K562 (cell line): ENCODE data around the gene HADH. TPM values are rescaled to one million over a fixed set of nuclear protein-coding genes. Genes with fewer than 3 reads are reported as not detected.

Source experiments
- ATAC-seq: fragments of 200-7000 bp; cut with Tn5 transposase; 3 replicates; pipeline ENCODE4 v1.9.1; 2020; ENCODE audit warnings: moderate library complexity
- BruUV-seq: library from RNA; stranded (reverse); fragments of 400-500 nt; replicated peaks from 2 replicates; lab custom pipeline; 2021; lab: Mats Ljungman, UMichigan
- CTCF ChIA-PET: fragments of 300-600 bp; formaldehyde crosslinking; extraction: SDS; loops from one replicate; lab custom pipeline; 2021; ENCODE audit warnings: low intra/inter-chr PET ratio; lab: Yijun Ruan, JAX
- POLR2A ChIA-PET: fragments of 300-600, 350-650 bp; sonication (Branson Sonifier 250); formaldehyde crosslinking; extraction: SDS; loops from one replicate; lab custom pipeline; 2021; ENCODE audit warnings: antibody characterized with exemption, inconsistent platforms; lab: Yijun Ruan, JAX
- DNase-seq, 4 experiments: peaks; one replicate each; pipeline versions ENCODE4 v3.0.0 to v3.0.0-alpha.2; 2011 to 2018; ENCODE audit warnings: low spot score in 3 of 4, mixed read lengths in 3 of 4; ENCODE audit errors: extremely low read depth in 1 of 4
- FAIRE-seq: peaks from 2 replicates; lab custom pipeline; 2011; peaks lifted over from hg19 to GRCh38; lab: Jason Lieb, UNC
- H2AFZ ChIP-seq: 2 replicates; pipeline ENCODE4 v1.6.0; 2011; ENCODE audit warnings: low read depth, low read length, control low read depth, inconsistent platforms
- H3K27ac ChIP-seq: fragments of 200-600 bp; 3 replicates; pipeline ENCODE4 v1.8.0; 2011; ENCODE audit warnings: low read depth, mild to moderate bottlenecking, control low read depth, inconsistent platforms, low read length, moderate library complexity, mixed read lengths; ENCODE audit errors: extremely low read depth
- H3K27me3 ChIP-seq, 2 experiments: fragments of 300-600 bp in 1 of 2; 2 replicates in 1 of 2; 3 replicates in 1 of 2; pipeline versions ENCODE4 v1.6.0 to v1.8.0; 2011; ENCODE audit warnings: inconsistent platforms in 2 of 2, low read length in 2 of 2, mild to moderate bottlenecking in 1 of 2, mixed read lengths in 1 of 2, moderate library complexity in 1 of 2; ENCODE audit not compliant: control insufficient read depth in 2 of 2, insufficient read depth in 2 of 2
- H3K36me3 ChIP-seq: fragments of 300-600 bp; 3 replicates; pipeline ENCODE4 v1.8.0; 2011; ENCODE audit warnings: mild to moderate bottlenecking, low read length, inconsistent platforms; ENCODE audit not compliant: control insufficient read depth, insufficient read depth
- H3K4me1 ChIP-seq, 2 experiments: fragments of 200-600 bp in 1 of 2; replicated peaks in 1 of 2; 2 replicates in 1 of 2; 3 replicates in 1 of 2; pipeline versions ENCODE4 v1.5.1 to v1.8.0; 2011; ENCODE audit warnings: inconsistent platforms in 2 of 2, low read length in 2 of 2, mild to moderate bottlenecking in 1 of 2, mixed read lengths in 1 of 2, moderate library complexity in 1 of 2; ENCODE audit not compliant: control insufficient read depth in 2 of 2, insufficient read depth in 2 of 2
- H3K4me2 ChIP-seq: 2 replicates; pipeline ENCODE4 v1.6.1; 2011; ENCODE audit warnings: low read length, control low read depth, inconsistent platforms, mixed read lengths; ENCODE audit not compliant: insufficient read depth
- H3K4me3 ChIP-seq: fragments of 200-600 bp; sonication (generic), shearing (Covaris generic); 2 replicates; pipeline ENCODE4 v1.5.1; 2016; ENCODE audit warnings: control low read depth, inconsistent platforms
- H3K79me2 ChIP-seq: fragments of 200-600 bp; 3 replicates; pipeline ENCODE4 v1.8.0; 2011; ENCODE audit warnings: low read length, inconsistent platforms; ENCODE audit not compliant: control insufficient read depth, insufficient read depth
- H3K9ac ChIP-seq, 2 experiments: 2 replicates each; pipeline versions ENCODE4 v1.6.0 to v1.6.1; 2011; ENCODE audit warnings: low read depth in 2 of 2, low read length in 2 of 2, control low read depth in 1 of 2, inconsistent platforms in 1 of 2, mild to moderate bottlenecking in 1 of 2, mixed read lengths in 1 of 2; ENCODE audit not compliant: insufficient read depth in 1 of 2
- H3K9me1 ChIP-seq: one replicate; pipeline ENCODE4 v1.6.0; 2011; ENCODE audit warnings: inconsistent platforms, mild to moderate bottlenecking, low read length, moderate library complexity; ENCODE audit not compliant: control insufficient read depth, insufficient read depth
- H3K9me3 ChIP-seq: replicated peaks from 2 replicates; pipeline ENCODE4 v1.5.1; 2011; ENCODE audit warnings: low read depth, low read length, inconsistent platforms; ENCODE audit not compliant: control insufficient read depth, insufficient read depth
- H4K20me1 ChIP-seq: replicated peaks from 2 replicates; pipeline ENCODE4 v1.6.1; 2011; ENCODE audit warnings: low read length, inconsistent platforms, mixed read lengths; ENCODE audit not compliant: control insufficient read depth, insufficient read depth
- SUPT5H ChIP-seq: fragments of 450-650 bp; IDR thresholded peaks from 2 replicates; pipeline ENCODE4 v1.6.1; 2016
- ZHX1 ChIP-seq: fragments of 150-350 bp; conservative IDR thresholded peaks from 2 replicates; pipeline ENCODE4 v1.6.1; 2014; ENCODE audit warnings: low read length
- ZNF584 ChIP-seq: fragments of 200-800 bp; sonication (Bioruptor generic); IDR thresholded peaks from 2 replicates; pipeline ENCODE4 v1.6.1; 2016; ENCODE audit warnings: low read depth, mild to moderate bottlenecking, missing genetic modification characterization, missing compliant biosample characterization
- ZNF717 ChIP-seq: fragments of 250-450 bp; sonication (Bioruptor Pico); IDR thresholded peaks from 2 replicates; pipeline ENCODE4 v1.5.0; 2021
- WGBS: fragments of 100-300 bp; shearing (Covaris generic); methylation state at CpG from one replicate; pipeline ENCODE4 v1.1.6; 2016; ENCODE audit warnings: low coverage, mixed read lengths; ENCODE audit not compliant: insufficient coverage; ENCODE audit errors: missing lambda C conversion rate; 5-methylcytosine and 5-hydroxymethylcytosine counted together
- in situ Hi-C: fragments of 300-500 bp; cut with MboI; formaldehyde crosslinking; loops from 4 replicates; pipeline ENCODE4 v1.15.0; 2018; ENCODE audit warnings: inconsistent platforms, mixed read lengths
- intact Hi-C: fragments of 100-400 bp; cut with micrococcal nuclease; formaldehyde crosslinking; loops from 2 replicates; pipeline ENCODE4 v1.14.2; 2022
- polyA plus RNA-seq, 8 experiments: library from polyadenylated mRNA; depleted of rRNA in 4 of 8; stranded (reverse) in 5 of 8; unstranded in 3 of 8; fragments of >200 nt; fragmentation: Nextera tagmentation in 2 of 8; fragmentation: Illumina TruSeq in 1 of 8; extraction: Ambion mirVana in 2 of 8; extraction: Trizol in 1 of 8; gene quantifications; 2 replicates each; pipeline versions ENCODE4 v1.2.1 to v1.2.3, GENCODE V29; 2011 to 2014; ENCODE audit warnings: inconsistent platforms in 1 of 8, missing spikeins in 1 of 8
- total RNA-seq, 7 experiments: library from RNA; depleted of rRNA in 6 of 7; stranded (reverse); fragments of >200 nt in 6 of 7; fragmentation: Illumina TruSeq in 2 of 7; extraction: Trizol in 2 of 7; gene quantifications; 2 replicates each; pipeline versions ENCODE4 v1.2.1 to v1.2.3, GENCODE V29; 2011 to 2021; ENCODE audit warnings: low replicate concordance in 1 of 7

Gene HADH
- total and polyA plus RNA-seq, 9 of the 15 experiments (the other 6 are each of a cell fraction or from before 2014, with no cell fraction given) = 9.4 to 73.3 (median 32.8) TPM

- DNase-seq (no peak), ATAC-seq (no peak), FAIRE-seq (no peak)
- intact Hi-C loops = no loop called here
- no peak overlapping the region for H2AFZ ChIP-seq
- in situ Hi-C loops = no loop called here
- H4K20me1 ChIP-seq = no peaks in the 10 kb centered on the region
- ChIA-PET POLR2A (no interaction called here), CTCF (no interaction called here)
- no peak for TF ChIP-seq ZNF717
- no peak for TF ChIP-seq ZNF584 (CRISPR knock-in tag)
- no peak for TF ChIP-seq SUPT5H
- TF ChIP-seq ZHX1 = no peak
- H3K27me3 ChIP-seq = no peaks in the 10 kb centered on the region
- no peak overlapping the region for H3K4me2 ChIP-seq
- H3K27ac ChIP-seq = no peak overlapping the region
- no peak overlapping the region for H3K9ac ChIP-seq
- H3K79me2 ChIP-seq = no peaks in the 10 kb centered on the region
- H3K4me1 ChIP-seq = no peaks in the 10 kb centered on the region
- no peak overlapping the region for H3K4me3 ChIP-seq
- no TSS peak for BruUV-seq
- no peaks in the 10 kb centered on the region for H3K9me3 ChIP-seq
- H3K36me3 ChIP-seq = peaks cover 23% of the 10 kb centered on the region; the same call in 1 of the 3 replicates
- H3K9me1 ChIP-seq = no peaks in the 10 kb centered on the region
- WGBS = 80% methylated on average over 10 of the region's 10 CpGs
Measured at GRCh38 chr4:108051343-108051742, 61.7 kb downstream of the HADH start.
